Frontal cortex (tissue), 4 donors: ENCODE results near the gene C16orf78. TPM values are rescaled to one million over a fixed set of nuclear protein-coding genes. Genes with fewer than 3 reads are reported as not detected.
A peak's percentile ranks its signal among the peaks of the same experiment; 100 is the strongest.

ENCODE experiments used
- DNase-seq, 2 donors: peaks; one replicate each; pipeline ENCODE4 v3.0.0; 2012; ENCODE audit warnings: low spot score in 2 of 2
- FAIRE-seq: peaks from 2 replicates; lab custom pipeline; 2012; peaks lifted over from hg19 to GRCh38; lab: Jason Lieb, UNC
- total RNA-seq: library from RNA; depleted of rRNA; stranded (reverse); fragments of >200 nt; gene quantifications from one replicate; pipeline ENCODE4 v1.2.3, GENCODE V29; 2014
- donor health status: control.
- donor health status: control.
- donor health status: control.

Gene C16orf78
- total RNA-seq, 1 donor from 2014 or later, result not detected

GRCh38 chr16:49419006-49419405, 45.4 kb downstream of the C16orf78 start:
- FAIRE-seq, result no peak
- peak in 1 of 2 donors; percentile 23 for DNase-seq

DNA sequence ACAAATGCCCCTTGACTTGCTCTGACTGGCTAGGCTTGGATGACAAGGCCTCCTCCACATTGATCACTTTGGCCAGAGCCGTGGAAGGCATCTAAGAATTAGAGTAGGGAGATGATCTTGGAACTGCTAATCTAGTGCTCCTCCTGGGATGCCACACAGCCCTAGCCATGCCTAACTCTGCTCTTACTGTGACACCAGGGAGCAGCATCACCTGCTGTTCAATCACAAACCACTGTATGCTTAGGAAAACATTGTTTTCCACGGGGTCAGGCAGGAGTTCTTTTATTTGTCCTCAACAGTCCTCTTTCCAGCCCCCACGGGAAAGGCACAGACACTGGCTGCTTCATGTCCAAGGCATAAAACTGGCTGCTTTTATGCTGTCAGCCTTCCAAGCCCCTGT, 46.3 kb downstream of the C16orf78 start:
- FAIRE-seq, result no peak
- DNase-seq, result no peak

- FAIRE-seq, result no peak
Observed at GRCh38 chr16:49422896-49423295, 49.3 kb downstream of the C16orf78 start.

DNA sequence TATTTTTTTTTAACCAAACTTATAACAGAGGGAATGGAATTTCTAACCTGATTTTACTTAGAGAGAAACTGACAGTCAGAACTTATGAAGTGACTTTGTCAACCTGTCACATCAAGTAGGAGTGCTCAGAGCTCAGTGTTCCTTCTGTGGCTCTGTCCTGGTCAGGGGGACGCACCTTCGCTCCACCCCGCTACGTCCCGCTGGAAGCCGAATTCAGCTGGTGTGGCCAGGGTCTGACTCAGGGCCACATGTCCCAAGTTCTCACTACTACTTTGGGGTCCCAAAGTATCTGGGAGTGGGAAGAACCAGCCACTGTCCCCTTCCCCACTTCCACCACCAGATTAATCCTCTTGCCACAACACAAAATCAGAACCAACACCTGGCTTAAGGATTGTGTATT, 51.4 kb downstream of the C16orf78 start:
- no peak for DNase-seq
- no peak for FAIRE-seq

More at GRCh38 chr16:49422896-49423295, 49.3 kb downstream of the C16orf78 start:
- no peak for DNase-seq

- DNase-seq (no peak), FAIRE-seq (no peak)
Observed at GRCh38 chr16:49427771-49428170, 54.2 kb downstream of the C16orf78 start.

DNA sequence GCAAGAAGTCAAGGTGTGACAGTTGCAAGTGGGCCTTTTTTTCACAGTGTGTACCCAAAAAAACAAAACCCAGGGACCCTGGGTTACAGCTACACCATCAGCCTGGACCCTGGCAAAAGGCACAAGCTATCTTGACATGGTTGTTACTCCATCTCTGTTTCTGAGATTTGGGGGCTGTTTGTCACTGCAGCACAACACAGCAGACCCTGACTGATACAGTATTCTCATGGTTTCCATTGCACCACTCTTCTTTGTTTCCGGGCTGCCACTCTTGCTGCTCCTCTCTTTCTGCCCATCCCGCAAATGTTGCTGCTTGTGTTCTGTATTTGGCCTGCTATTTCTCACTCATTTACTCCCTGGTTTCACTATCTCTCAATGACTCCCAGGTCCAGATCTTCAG, 55.2 kb downstream of the C16orf78 start:
- DNase-seq (no peak), FAIRE-seq (no peak)

- DNase-seq (no peak), FAIRE-seq (no peak)
Observed at GRCh38 chr16:49431040-49431439, 57.4 kb downstream of the C16orf78 start.

GRCh38 chr16:49431591-49432290, 58.1 kb downstream of the C16orf78 start:
- FAIRE-seq (no peak), DNase-seq (no peak)

DNA sequence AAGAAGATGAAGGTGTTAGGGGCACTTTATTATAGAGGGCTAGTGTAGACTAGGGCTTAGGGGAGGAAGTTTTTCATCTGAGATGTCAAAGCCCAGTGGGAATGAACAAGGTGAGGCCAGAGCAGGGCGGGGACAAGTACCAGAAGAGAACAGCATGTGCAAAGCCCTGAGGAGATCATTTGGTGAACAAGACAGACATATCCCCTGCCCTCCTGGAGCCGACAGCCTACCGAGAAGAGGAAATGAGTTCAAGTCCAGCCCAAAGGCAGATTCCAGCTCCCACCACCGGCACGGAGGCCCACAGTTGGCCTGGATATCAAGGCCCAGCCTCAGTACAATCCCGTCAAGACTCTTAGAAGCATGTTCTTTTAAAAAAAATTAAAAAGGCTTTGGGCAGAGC, 61.1 kb downstream of the C16orf78 start:
- no peak for DNase-seq
- no peak for FAIRE-seq

GRCh38 chr16:49436181-49436580, 62.6 kb downstream of the C16orf78 start:
- DNase-seq (no peak), FAIRE-seq (no peak)

DNA sequence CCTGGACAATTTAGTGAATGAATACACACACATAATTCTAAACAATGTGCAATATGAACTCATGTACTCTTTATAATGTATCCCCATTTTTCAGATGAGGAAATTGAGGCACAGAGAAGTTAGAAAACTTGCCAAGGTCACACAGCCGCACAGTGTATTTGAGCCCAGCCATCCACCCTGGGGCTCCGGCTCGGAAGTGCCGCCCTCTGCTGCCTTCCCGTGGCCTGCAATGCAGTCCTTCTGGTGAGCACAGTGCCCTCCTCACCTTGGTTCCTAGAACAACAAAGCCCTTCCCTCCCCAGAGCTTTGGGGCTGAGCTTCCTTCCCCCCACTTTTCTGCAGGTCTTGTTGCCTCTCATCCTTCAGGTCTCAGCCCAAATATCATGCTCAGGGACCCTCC, 63.7 kb downstream of the C16orf78 start:
- FAIRE-seq (no peak), DNase-seq (no peak)

GRCh38 chr16:49439050-49439449, 65.4 kb downstream of the C16orf78 start:
- FAIRE-seq (no peak), DNase-seq (no peak)

- FAIRE-seq (no peak), DNase-seq (no peak)
Observed at GRCh38 chr16:49439676-49440075, 66.1 kb downstream of the C16orf78 start.

- DNase-seq (no peak), FAIRE-seq (no peak)
Observed at GRCh38 chr16:49440156-49441065, 66.8 kb downstream of the C16orf78 start.

- DNase-seq (no peak), FAIRE-seq (no peak)
Observed at GRCh38 chr16:49441366-49441780, 67.8 kb downstream of the C16orf78 start.

- no peak for FAIRE-seq
- no peak for DNase-seq
Observed at GRCh38 chr16:49442805-49443204, 69.2 kb downstream of the C16orf78 start.

GRCh38 chr16:49443576-49443975, 70.0 kb downstream of the C16orf78 start:
- FAIRE-seq (no peak), DNase-seq (no peak)

DNA sequence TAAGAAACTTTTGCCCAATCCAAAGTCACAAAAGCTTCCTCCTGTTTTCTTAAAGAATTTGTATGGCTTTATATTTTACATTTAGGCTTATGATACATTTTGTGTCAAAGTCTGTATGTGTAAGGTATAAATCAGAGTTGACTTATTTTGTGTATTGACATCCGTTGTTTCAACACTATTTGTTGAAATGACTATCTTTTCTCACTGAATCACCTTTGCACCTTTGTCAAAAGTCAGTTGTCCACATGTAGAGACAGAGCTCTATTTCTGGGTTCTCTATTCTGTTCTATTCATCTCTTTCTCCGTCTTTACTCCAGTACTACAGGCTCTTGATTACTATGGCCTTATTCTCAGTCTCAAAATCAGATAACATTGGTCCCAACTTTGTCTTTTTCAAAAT, 73.2 kb downstream of the C16orf78 start:
- no peak for FAIRE-seq
- no peak for DNase-seq
